Measurements from ENCODE around the gene MIF. TPM values are rescaled to one million over a fixed set of nuclear protein-coding genes. Genes with fewer than 3 reads are reported as not detected.

The MIF gene
- total RNA-seq, 1 donor from 2014 or later, result 1,382 TPM

DNA sequence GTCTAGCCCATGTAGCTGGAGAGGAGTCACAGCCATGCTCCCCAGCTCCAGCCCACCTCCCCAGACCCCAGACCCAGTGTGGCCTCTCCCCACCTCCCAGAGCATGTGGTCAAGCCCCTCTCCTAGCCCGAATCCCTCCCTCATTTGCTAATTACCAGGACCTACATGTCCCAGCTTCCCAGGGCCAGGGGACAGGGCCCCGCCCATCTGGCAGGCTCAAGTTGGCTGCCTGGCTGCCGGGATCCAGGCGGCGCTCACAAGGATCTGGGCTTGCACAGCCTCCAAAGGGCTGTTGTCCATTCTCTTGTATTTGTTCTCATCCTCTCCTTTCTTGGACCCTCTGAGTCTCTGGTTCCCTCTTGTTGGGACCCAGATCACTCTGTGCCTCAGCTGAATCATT, 4.6 kb upstream of the MIF start:
- H3K4me3 Mint-ChIP-seq, result no peak overlapping the region
- H3K36me3 Mint-ChIP-seq (ENCODE audit: low read depth), result peaks cover 3% of the 10 kb centered on the region
- H3K27me3 Mint-ChIP-seq, result no peaks in the 10 kb centered on the region
- peaks cover 10% of the 10 kb centered on the region for H3K4me1 Mint-ChIP-seq
- H3K27ac Mint-ChIP-seq, result no peak overlapping the region
- intact Hi-C loops (cut with micrococcal nuclease), result loop anchor here (5.0 kb wide), 1 partner anchor 32 kb away; the partner anchor contains the start of gene SLC2A11
- no peak for DNase-seq
- H3K9me3 Mint-ChIP-seq, result no peaks in the 10 kb centered on the region

DNA sequence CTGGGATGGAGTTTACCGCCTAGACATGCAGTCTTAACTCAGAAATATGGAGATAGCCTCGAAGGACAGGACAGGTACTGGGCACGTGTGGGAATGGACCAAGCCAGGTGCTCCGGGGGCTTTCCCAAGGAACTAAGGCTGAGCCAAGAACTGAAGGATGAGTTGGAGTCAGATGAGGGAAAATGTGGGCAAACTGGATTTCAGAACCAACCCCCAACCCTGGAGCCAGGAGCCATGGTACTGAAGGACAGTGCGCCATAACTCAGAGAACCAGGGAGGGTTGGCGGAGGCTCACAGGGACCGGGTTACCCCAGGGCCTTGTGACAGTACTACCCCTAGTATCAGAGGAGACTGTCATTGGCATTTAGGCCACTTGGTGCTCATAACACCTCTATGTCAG, 2.5 kb upstream of the MIF start:
- H3K4me1 Mint-ChIP-seq, result peaks cover 17% of the 10 kb centered on the region
- H3K9me3 Mint-ChIP-seq, result no peaks in the 10 kb centered on the region
- H3K27me3 Mint-ChIP-seq, result no peaks in the 10 kb centered on the region
- no peak overlapping the region for H3K27ac Mint-ChIP-seq
- H3K36me3 Mint-ChIP-seq (ENCODE audit: low read depth), result peaks cover 20% of the 10 kb centered on the region
- intact Hi-C loops (cut with micrococcal nuclease), result loop anchor here (5.0 kb wide), 1 partner anchor 34 kb away; the partner anchor contains the start of gene SLC2A11
- no peak overlapping the region for H3K4me3 Mint-ChIP-seq
- peak; percentile 49 for DNase-seq

DNA sequence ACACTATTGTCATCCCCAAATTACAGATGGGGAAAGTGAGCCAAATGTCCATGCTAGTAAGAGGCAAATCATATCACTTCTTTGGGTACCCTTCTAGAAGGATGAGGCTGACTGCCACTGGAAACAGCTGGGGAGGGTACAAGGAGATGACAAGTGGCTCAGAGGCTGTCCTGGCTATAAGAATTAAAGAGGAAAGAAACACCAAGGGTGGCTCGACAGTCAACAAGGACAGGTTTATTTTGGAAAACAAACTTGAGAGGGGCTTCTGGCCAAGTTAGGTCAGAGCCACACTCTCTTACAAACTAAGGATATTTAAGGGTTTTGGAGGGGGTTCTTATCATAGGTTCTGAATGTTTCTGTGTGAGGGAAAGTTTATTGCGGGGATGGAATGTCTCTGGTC, 2.1 kb upstream of the MIF start:
- peak; percentile 54 for DNase-seq
- Mint-ChIP-seq H3K4me1 (peaks cover 20% of the 10 kb centered on the region), H3K9me3 (no peaks in the 10 kb centered on the region), H3K27me3 (no peaks in the 10 kb centered on the region), H3K4me3 (peak overlapping the region; percentile 4), H3K36me3 (ENCODE audit: low read depth) (peaks cover 23% of the 10 kb centered on the region), H3K27ac (peak overlapping the region; percentile 31)
- intact Hi-C loops (cut with micrococcal nuclease), result loop anchor here (5.0 kb wide), 1 partner anchor 35 kb away; the partner anchor contains the start of gene SLC2A11

DNA sequence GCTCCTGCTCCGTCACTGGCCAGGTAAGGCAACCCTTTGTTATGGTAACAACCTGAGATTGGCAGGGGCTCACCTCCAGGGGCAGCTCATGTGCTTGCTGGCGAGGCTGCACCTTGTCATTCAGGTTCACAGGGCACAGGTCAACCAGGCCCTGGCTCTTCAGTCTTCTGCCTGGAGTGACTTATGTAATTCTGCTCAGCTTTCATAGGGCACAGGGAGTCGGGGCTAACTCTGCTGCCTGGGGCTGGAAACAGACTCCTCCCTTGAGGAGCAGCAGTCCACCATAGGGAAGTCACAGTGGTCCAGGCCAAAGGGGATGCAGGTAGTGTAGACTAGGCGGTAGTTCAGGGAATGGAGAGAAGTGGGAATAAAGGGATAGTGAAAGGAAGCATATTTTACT, 1.5 kb upstream of the MIF start:
- Mint-ChIP-seq H3K9me3 (no peaks in the 10 kb centered on the region), H3K27ac (peak overlapping the region; percentile 100), H3K36me3 (ENCODE audit: low read depth) (peaks cover 29% of the 10 kb centered on the region), H3K27me3 (no peaks in the 10 kb centered on the region), H3K4me1 (peaks cover 22% of the 10 kb centered on the region), H3K4me3 (peak overlapping the region; percentile 97)
- intact Hi-C loops (cut with micrococcal nuclease), result loop anchor here (5.0 kb wide), 1 partner anchor 35 kb away; the partner anchor contains the start of gene SLC2A11
- DNase-seq, result peak; percentile 56

DNA sequence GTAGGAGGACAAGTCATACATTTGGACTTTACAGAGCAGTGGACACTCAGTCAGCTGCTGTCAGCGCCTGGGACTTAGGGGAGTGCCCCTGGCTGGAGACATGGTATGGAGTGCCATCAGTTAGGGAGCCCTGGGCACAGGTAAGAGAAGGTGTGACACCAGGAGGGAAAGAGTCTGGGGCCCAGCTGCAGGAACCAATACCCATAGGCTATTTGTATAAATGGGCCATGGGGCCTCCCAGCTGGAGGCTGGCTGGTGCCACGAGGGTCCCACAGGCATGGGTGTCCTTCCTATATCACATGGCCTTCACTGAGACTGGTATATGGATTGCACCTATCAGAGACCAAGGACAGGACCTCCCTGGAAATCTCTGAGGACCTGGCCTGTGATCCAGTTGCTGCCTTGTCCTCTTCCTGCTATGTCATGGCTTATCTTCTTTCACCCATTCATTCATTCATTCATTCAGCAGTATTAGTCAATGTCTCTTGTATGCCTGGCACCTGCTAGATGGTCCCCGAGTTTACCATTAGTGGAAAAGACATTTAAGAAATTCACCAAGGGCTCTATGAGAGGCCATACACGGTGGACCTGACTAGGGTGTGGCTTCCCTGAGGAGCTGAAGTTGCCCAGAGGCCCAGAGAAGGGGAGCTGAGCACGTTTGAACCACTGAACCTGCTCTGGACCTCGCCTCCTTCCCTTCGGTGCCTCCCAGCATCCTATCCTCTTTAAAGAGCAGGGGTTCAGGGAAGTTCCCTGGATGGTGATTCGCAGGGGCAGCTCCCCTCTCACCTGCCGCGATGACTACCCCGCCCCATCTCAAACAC, 850 bp upstream of the MIF start:
- Mint-ChIP-seq H3K4me1 (peaks cover 22% of the 10 kb centered on the region), H3K27ac (peak overlapping the region; percentile 100), H3K36me3 (ENCODE audit: low read depth) (peaks cover 33% of the 10 kb centered on the region), H3K27me3 (no peaks in the 10 kb centered on the region), H3K4me3 (peak overlapping the region; percentile 97), H3K9me3 (no peaks in the 10 kb centered on the region)
- DNase-seq, result no peak
- intact Hi-C loops (cut with micrococcal nuclease), result loop anchor here (5.0 kb wide), 1 partner anchor 36 kb away; the partner anchor contains the start of gene SLC2A11

DNA sequence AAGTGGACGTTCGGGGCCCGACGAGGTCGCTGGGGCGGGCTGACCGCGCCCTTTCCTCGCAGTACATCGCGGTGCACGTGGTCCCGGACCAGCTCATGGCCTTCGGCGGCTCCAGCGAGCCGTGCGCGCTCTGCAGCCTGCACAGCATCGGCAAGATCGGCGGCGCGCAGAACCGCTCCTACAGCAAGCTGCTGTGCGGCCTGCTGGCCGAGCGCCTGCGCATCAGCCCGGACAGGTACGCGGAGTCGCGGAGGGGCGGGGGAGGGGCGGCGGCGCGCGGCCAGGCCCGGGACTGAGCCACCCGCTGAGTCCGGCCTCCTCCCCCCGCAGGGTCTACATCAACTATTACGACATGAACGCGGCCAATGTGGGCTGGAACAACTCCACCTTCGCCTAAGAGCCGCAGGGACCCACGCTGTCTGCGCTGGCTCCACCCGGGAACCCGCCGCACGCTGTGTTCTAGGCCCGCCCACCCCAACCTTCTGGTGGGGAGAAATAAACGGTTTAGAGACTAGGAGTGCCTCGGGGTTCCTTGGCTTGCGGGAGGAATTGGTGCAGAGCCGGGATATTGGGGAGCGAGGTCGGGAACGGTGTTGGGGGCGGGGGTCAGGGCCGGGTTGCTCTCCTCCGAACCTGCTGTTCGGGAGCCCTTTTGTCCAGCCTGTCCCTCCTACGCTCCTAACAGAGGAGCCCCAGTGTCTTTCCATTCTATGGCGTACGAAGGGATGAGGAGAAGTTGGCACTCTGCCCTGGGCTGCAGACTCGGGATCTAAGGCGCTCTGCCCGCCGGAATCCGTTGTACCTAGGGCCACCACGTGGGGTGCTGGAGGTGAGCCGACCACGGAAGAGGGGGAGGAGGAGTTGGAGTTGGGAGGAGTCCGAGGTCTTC, 771 bp downstream of the MIF start:
- H3K4me1 Mint-ChIP-seq, result peaks cover 22% of the 10 kb centered on the region
- peak overlapping the region; percentile 97 for H3K4me3 Mint-ChIP-seq
- H3K9me3 Mint-ChIP-seq, result no peaks in the 10 kb centered on the region
- H3K27me3 Mint-ChIP-seq, result no peaks in the 10 kb centered on the region
- intact Hi-C loops (cut with micrococcal nuclease), result loop anchor here (1.0 to 5.0 kb wide), 5 partner anchors 19 to 178 kb away; partner anchors contain the start of genes CHCHD10, SLC2A11 and SMARCB1
- peak overlapping the region; percentile 100 for H3K27ac Mint-ChIP-seq
- H3K36me3 Mint-ChIP-seq (ENCODE audit: low read depth), result peaks cover 45% of the 10 kb centered on the region
- peak; percentile 92 for DNase-seq

DNA sequence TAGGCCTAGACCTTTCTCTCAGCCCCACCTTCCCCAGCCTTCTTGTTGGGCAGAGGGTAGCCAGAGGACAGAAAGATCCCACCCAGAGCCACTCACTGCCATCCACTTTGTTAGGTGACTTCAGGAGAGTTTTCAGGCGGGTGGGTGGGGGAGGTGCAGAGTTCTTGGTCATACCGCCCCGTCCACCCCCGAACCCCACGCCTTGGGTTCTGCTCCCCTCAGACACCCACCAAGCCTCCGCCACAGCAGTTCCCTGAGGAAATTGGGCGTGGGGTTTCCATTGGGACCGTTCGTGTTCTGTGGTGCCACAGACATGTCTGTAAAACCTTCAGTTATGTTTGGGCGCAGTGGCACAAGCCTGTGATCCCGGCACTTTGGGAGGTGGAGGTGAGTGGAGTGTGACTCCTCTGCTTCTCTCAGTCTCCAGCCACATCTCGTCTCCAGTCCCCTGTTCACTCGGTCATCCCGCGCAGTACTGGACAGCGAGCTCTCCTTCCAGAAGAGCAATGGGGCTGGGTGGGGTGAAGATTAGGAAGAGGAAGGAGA, 1.5 kb downstream of the MIF start:
- peak overlapping the region; percentile 97 for H3K4me3 Mint-ChIP-seq
- peaks cover 47% of the 10 kb centered on the region for H3K36me3 Mint-ChIP-seq (ENCODE audit: low read depth)
- H3K4me1 Mint-ChIP-seq, result peaks cover 22% of the 10 kb centered on the region
- intact Hi-C loops (cut with micrococcal nuclease), result loop anchor here (2.0 kb wide), 1 partner anchor 109 kb away; the partner anchor contains the start of gene SMARCB1
- H3K27ac Mint-ChIP-seq, result peak overlapping the region; percentile 100
- H3K27me3 Mint-ChIP-seq, result no peaks in the 10 kb centered on the region
- H3K9me3 Mint-ChIP-seq, result peaks cover 3% of the 10 kb centered on the region
- DNase-seq, result no peak

DNA sequence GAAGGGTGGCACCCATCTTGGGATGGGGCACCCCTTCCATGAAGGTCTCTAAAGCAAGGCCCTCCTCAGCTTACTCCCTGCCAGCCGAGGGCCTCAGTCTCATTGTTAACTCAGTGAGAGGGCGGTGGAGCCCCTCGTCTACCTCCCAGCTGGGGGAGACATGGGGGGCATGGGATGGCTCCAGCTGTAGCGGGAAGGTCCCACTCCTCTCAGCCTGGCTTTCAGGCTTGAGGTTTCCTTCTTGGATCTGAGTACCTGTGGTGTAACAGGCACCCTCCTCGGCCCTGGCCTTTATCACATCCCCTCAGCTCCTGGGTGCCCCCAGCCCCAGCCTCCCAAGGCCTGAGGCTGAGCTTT, 2.0 kb downstream of the MIF start:
- peaks cover 47% of the 10 kb centered on the region for H3K36me3 Mint-ChIP-seq (ENCODE audit: low read depth)

DNA sequence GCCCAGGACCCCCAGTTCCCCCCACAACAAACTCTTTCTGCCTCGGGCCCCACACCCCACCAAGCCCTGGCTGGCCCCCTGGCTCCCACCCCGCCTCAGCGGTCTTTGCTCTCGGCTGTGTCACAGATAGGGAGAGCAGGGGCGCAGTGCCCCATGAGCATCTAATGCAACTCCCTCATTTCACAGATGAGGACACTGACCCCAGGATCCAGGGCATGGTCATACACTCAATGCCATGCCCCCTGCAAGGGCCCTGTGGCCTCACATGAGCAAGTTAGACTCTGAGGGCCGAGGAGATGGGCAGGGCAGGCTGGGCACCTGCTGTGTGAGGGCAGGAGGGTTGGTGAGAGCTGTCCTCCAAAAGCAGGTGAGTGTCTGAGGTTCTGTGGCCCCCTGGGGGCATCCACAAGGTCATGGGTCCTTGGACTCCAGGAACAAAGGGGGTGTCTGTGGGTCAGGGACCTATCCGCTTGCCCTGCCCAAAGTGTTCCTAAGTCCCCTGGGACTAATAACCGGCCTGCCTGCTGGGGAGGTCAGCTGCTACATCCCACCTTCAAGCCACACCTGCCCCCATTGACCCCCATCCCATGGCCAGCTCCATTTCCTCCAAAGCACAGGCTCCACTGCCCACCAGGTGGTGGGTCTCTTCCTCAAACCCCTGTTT, 2.5 kb downstream of the MIF start:
- DNase-seq, result no peak
- intact Hi-C loops (cut with micrococcal nuclease), result no loop called here
- H3K27ac Mint-ChIP-seq, result peak overlapping the region; percentile 75
- H3K27me3 Mint-ChIP-seq, result peaks cover 5% of the 10 kb centered on the region
- peaks cover 47% of the 10 kb centered on the region for H3K36me3 Mint-ChIP-seq (ENCODE audit: low read depth)
- H3K4me3 Mint-ChIP-seq, result peak overlapping the region; percentile 66
- H3K4me1 Mint-ChIP-seq, result peaks cover 22% of the 10 kb centered on the region
- peaks cover 6% of the 10 kb centered on the region for H3K9me3 Mint-ChIP-seq

More for the DNA sequence above, 2.0 kb downstream of the MIF start:
- no peak overlapping the region for H3K27ac Mint-ChIP-seq
- peak overlapping the region; percentile 97 for H3K4me3 Mint-ChIP-seq
- H3K9me3 Mint-ChIP-seq, result peaks cover 6% of the 10 kb centered on the region
- peaks cover 3% of the 10 kb centered on the region for H3K27me3 Mint-ChIP-seq
- peak; percentile 53 for DNase-seq
- peaks cover 22% of the 10 kb centered on the region for H3K4me1 Mint-ChIP-seq
- intact Hi-C loops (cut with micrococcal nuclease), result no loop called here

DNA sequence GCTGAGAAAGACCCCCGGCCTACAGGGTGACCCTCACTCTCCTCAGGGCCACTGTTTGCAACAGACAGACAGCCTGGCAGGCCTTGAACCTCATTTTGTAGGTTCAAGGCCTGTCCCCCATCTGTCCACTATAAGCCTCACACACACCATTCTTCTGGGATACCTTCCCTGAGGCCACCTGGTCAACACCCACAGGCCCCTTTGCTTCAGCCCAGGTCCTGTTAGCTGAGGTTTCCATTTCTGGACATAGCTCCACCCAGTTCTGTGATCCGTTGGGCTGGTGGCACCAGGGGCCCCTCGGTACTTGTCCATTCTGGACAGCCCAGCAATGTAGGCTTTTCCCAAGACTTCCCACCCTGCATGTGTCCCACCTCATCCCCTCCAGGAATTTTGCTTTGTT, 3.1 kb downstream of the MIF start:
- Mint-ChIP-seq H3K4me1 (peaks cover 22% of the 10 kb centered on the region), H3K4me3 (peak overlapping the region; percentile 66), H3K27me3 (peaks cover 5% of the 10 kb centered on the region), H3K9me3 (peaks cover 6% of the 10 kb centered on the region), H3K27ac (peak overlapping the region; percentile 75), H3K36me3 (ENCODE audit: low read depth) (peaks cover 47% of the 10 kb centered on the region)
- intact Hi-C loops (cut with micrococcal nuclease), result no loop called here
- DNase-seq, result no peak

DNA sequence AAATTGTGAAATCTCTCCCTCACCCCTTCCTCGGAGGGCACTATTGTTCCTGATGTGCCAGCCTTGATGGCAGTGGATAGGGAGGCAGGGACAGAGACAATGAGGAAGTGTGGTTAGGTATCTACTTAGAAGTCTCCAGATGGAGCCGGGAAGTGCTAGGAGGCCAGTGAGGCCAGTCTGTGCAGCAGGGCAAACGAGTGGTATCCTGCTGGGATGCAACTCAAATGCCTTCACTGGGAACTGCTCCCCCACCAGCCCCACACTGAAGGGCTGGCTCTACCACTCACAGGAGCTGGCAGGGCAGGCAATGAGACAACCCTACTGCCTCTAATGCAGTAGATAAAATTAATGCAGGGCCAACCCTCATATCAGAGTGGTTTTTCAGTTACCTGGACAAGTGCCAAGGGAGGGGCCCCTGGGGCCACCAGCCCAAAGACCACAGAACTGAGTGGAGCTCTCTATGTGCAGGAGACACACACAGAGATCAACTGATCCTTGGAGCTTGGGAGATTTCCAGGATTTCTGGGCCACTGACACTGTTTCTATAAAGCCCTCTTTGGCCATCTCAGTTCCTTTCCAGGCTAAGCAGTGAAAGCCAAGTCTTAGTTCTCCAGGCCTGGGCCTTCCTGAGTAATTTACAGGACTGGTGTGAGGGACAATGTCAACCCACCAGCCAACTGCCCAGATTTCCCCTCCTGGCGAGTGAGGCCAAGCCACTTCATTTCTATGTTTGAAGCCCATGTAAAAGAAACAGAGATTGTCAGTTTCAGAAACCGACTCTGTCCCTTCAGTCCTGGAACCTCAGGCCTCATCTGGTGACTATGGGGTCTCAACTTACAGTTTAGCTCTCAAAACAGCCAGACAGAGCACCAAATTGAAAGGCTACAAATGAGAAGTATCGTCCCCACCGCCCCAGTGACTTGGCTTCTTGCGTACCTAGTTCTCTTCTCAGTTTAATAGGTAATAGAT, 4.1 kb downstream of the MIF start:
- peaks cover 6% of the 10 kb centered on the region for H3K9me3 Mint-ChIP-seq
- no peak for DNase-seq
- H3K4me3 Mint-ChIP-seq, result peak overlapping the region; percentile 23
- intact Hi-C loops (cut with micrococcal nuclease), result no loop called here
- H3K27me3 Mint-ChIP-seq, result peaks cover 5% of the 10 kb centered on the region
- peaks cover 18% of the 10 kb centered on the region for H3K4me1 Mint-ChIP-seq
- H3K27ac Mint-ChIP-seq, result no peak overlapping the region
- peaks cover 47% of the 10 kb centered on the region for H3K36me3 Mint-ChIP-seq (ENCODE audit: low read depth)

DNA sequence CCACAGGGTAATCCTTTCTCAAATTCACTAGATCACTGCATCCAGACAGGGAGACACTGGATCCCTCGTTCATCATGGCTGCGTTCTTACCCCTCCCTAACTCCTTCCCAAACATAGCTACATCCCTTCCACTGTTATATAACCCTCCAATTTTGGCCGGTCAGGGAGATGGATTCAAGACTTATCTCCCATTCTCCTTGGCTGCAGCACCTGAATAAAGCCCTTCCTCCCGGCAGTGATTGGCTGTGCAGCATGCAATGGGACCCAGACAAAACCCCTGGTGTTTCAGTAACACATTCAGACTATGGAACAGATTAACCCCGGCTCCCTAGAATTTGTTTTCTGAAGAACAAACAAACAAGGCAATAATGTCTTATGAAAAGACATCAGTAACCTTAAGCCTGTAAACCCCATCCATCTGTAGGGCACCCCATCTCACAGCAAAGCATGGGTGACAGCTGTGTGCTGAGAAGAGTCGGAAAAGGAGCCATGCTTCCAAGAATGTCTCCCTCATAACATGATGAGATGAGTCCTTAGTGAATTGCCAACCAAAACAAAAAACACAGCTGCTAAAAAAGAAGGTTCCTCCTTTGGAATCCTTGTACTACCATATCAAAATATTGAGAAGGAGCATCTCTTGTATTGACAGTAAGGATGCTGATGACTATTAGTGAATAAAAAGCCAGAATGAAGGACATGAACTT, 5.0 kb downstream of the MIF start:
- Mint-ChIP-seq H3K4me1 (peaks cover 14% of the 10 kb centered on the region), H3K4me3 (no peak overlapping the region), H3K27ac (no peak overlapping the region), H3K27me3 (peaks cover 7% of the 10 kb centered on the region), H3K36me3 (ENCODE audit: low read depth) (peaks cover 47% of the 10 kb centered on the region), H3K9me3 (peaks cover 6% of the 10 kb centered on the region)
- no peak for DNase-seq
- intact Hi-C loops (cut with micrococcal nuclease), result no loop called here

Data from activated CD4-positive, alpha-beta T cell treated with anti-CD3 and anti-CD28 coated beads, Interleukin-2, amount 10 ng/mL, durations not matched to agents 24 days and 14 days (primary cell).